LNCAP (cell line): ENCODE measurements around the gene PTPN14.

Source experiments
- TF ChIP-seq, protein P1 (sequence below): fragments of 450-650 bp; IDR thresholded peaks from 2 replicates; pipeline ENCODE4 v1.5.1; 2017; ENCODE audit warnings: mild to moderate bottlenecking

The PTPN14 gene

DNA sequence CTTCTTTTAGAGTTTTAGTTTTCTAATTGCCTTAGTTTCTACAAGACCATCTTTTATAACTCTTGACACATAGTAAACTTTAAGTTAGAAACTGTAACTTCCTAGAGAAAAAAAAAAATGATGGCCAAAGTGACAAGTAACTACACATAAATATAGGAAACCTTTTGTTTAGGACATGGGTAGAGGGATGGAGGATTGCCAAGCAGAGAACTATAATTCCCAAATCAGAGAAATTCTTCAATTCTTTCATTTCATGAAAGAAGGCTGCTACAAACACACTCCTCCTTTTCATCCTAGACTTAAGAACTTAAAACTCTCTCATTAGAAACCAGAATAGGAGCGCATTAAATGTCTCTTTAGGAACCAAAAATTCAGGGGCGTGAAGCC, 125.0 kb downstream of the PTPN14 start:
- TF ChIP-seq, protein P1, sequence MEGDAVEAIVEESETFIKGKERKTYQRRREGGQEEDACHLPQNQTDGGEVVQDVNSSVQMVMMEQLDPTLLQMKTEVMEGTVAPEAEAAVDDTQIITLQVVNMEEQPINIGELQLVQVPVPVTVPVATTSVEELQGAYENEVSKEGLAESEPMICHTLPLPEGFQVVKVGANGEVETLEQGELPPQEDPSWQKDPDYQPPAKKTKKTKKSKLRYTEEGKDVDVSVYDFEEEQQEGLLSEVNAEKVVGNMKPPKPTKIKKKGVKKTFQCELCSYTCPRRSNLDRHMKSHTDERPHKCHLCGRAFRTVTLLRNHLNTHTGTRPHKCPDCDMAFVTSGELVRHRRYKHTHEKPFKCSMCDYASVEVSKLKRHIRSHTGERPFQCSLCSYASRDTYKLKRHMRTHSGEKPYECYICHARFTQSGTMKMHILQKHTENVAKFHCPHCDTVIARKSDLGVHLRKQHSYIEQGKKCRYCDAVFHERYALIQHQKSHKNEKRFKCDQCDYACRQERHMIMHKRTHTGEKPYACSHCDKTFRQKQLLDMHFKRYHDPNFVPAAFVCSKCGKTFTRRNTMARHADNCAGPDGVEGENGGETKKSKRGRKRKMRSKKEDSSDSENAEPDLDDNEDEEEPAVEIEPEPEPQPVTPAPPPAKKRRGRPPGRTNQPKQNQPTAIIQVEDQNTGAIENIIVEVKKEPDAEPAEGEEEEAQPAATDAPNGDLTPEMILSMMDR = no peak

DNA sequence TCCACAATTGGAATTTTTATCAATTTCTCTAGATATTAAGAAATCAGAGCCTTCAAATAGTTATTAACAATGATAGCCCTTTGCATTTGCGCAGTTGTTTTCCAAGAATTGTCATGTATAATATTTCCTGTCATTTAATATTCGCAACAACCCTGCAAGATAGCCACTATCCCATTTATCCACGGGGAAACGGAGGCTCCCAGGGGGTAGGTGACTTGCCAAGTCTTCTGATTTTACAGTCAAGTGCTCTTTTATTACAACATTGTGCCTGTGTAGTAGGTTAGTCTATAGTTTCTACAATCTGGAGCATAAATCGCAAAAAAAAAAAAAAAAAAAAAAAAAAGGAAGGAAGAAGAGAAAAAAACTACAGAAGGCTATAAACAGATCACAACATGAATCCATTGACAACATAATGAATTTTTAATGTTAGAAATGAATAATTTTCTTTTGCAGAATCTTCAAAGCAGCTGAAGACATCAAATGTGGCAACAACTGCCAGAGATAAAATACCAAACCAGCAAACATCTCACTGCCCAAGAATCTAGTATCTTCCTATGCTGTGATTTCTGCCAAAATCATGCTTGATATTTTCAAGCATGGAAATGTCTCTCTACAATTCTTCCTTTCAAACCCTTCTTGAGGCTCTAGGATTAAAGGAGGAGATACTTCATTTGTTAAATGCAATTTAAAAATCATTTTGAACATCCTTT, 125.5 kb downstream of the PTPN14 start:
- TF ChIP-seq, protein P1 = no peak

DNA sequence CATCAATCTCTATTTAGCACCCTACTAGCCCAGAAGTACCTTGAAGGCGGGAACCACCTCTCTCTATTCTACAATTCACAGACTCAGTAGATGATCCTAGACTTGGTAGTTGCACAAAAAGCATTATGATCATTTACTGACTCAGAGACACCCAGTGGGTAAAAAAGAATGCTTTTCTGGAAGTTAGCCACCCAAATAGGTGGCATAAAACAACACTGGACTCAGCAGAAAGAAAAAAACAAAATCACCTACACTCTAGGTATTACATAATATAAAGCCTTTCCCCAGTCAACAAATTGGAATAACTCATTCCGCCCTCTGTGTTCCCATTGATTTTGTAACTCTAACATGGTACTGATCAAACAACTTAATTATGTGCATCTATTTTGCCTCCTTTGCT, 126.3 kb downstream of the PTPN14 start:
- TF ChIP-seq, protein P1 = no peak

DNA sequence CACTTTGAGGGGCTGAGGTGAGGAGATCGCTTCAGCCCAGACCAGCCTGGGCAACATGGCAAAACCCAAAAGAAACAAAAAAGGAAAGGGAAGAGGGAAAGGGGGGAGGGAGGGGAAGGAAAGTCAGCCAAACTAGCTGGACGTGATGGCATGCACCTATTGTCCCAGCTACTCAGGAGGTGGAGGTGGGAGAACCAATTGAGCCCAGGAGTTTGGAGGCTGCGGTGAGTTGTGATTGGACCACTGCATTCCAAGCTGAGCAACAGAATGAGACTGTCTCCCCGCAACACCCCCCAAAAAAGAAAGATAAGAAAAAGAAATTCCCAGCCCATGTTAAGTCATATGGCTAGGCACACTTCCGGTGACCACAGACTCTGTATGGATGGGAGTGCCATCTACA, 128.4 kb downstream of the PTPN14 start:
- TF ChIP-seq, protein P1 = no peak

DNA sequence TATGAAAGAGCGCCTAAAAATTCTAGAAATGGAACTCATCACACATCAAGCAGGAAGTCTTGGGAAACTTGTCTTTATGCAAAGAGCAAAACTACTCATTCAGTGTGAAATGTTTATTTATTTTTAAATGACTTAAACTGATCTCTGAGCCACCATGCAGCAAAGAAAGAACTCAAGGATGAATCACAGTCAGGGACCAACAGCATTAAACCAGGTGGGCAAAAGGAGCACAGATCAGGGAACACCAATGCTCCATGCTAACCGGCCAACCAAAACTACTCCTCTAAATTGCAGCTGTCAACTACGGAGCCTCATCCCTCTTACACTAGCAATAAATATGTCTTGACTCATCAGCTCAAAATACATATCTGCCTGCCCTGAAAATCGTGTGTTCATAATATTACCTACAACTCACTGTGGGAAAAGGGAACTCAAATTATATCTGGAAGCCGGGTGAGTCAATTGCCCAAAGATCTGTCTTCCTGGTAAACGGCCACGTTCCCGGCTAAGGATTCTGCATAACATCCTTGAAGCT, 129.2 kb downstream of the PTPN14 start:
- TF ChIP-seq, protein P1 = no peak

DNA sequence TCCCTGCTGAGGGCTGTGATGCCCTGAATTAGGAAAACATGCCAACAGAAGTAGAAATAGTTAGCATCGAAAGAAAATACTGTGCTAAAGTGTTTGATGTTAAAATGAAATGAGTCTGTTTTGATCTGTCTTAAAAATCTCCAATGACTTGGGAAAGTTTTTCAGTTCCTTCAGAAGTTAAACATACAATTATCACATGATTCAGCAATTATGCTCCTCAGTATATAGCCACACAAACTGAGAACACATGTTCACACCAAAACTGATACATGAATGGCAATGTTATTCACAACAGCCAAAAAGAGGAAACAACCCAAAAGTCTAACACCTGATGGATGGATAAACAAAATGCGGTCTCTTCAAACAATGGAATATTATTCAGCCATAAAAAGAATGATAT, 130.6 kb downstream of the PTPN14 start:
- TF ChIP-seq, protein P1 = no peak

DNA sequence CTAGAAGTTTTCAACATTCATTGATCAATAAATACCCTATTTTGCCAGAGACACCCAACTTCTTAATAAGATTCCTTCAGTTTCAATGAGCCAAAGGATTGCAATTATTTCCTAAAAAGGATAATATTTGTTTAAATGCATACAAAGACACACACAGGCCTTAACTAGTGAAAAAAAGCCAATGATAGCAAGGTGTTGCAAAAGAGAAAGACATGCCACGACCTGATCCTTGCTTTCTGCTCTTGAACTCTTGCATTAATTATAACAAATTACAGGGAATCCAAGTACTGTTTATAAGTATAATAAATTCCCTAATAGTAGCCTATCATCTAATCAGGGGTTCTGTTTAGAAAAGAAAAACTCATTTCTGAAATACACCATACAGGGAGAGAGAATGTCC, 131.1 kb downstream of the PTPN14 start:
- TF ChIP-seq, protein P1 = no peak
